GM18907 (cell line): Measurements from ENCODE around the gene SCLT1.
A peak's percentile ranks its signal among the peaks of the same experiment; 100 is the strongest.
"Not testable (repeated sequence)": the region's sequence is repeated elsewhere in the genome, so short reads cannot be mapped to it uniquely, and the experiment has no call there.

Source experiments
- ATAC-seq: cut with Tn5 transposase; IDR thresholded peaks from one replicate; pipeline ENCODE4 v1.9.1; 2021; ENCODE audit warnings: mild to moderate bottlenecking, moderate library complexity; ENCODE audit not compliant: unreplicated experiment

SCLT1 gene

GRCh38 chr4:129077326-129077725, 16.0 kb downstream of the SCLT1 start:
- ATAC-seq: no peak

- not testable (repeated sequence) for ATAC-seq
These were observed 23.8 kb downstream of the SCLT1 start for GRCh38 chr4:129069537-129069936.

- ATAC-seq: no peak
These were observed 28.6 kb downstream of the SCLT1 start for GRCh38 chr4:129064717-129065116.

GRCh38 chr4:129063640-129064039, 29.7 kb downstream of the SCLT1 start:
- ATAC-seq: no peak

GRCh38 chr4:129062580-129062979, 30.8 kb downstream of the SCLT1 start:
- no peak for ATAC-seq

GRCh38 chr4:129059028-129059427, 34.3 kb downstream of the SCLT1 start:
- ATAC-seq: no peak

- peak; percentile 60 for ATAC-seq
These were observed 47.0 kb downstream of the SCLT1 start for GRCh38 chr4:129046055-129046959.

- no peak for ATAC-seq
These were observed 49.8 kb downstream of the SCLT1 start for GRCh38 chr4:129043523-129043922.

- no peak for ATAC-seq
These were observed 52.9 kb downstream of the SCLT1 start for GRCh38 chr4:129040471-129040870.

GRCh38 chr4:129037093-129037492, 56.2 kb downstream of the SCLT1 start:
- no peak for ATAC-seq

GRCh38 chr4:129014566-129015509, 78.5 kb downstream of the SCLT1 start:
- ATAC-seq: no peak

GRCh38 chr4:129008096-129008495, 85.2 kb downstream of the SCLT1 start:
- no peak for ATAC-seq

GRCh38 chr4:128986908-128987307, 106.4 kb downstream of the SCLT1 start:
- ATAC-seq: no peak

- ATAC-seq: no peak
These were observed 107.3 kb downstream of the SCLT1 start for GRCh38 chr4:128986019-128986418.

- no peak for ATAC-seq
These were observed 109.4 kb downstream of the SCLT1 start for GRCh38 chr4:128983771-128984485.

GRCh38 chr4:128981377-128981776, 112.0 kb downstream of the SCLT1 start:
- no peak for ATAC-seq

- no peak for ATAC-seq
These were observed 112.5 kb downstream of the SCLT1 start for GRCh38 chr4:128980816-128981326.

GRCh38 chr4:128979934-128980333, 113.4 kb downstream of the SCLT1 start:
- no peak for ATAC-seq

- no peak for ATAC-seq
These were observed 114.4 kb downstream of the SCLT1 start for GRCh38 chr4:128978985-128979384.

- ATAC-seq: no peak
These were observed 119.2 kb downstream of the SCLT1 start for GRCh38 chr4:128974136-128974581.

GRCh38 chr4:128973384-128973783, 120.0 kb downstream of the SCLT1 start:
- no peak for ATAC-seq
